GM20000 (cell line): ENCODE measurements around the gene ARHGAP25.

Source experiments
- DNase-seq: peaks from one replicate; pipeline ENCODE4 v3.0.0; 2012; ENCODE audit warnings: low spot score
- CTCF ChIP-seq: IDR thresholded peaks from 2 replicates; pipeline ENCODE4 v1.5.1; 2012; ENCODE audit warnings: mild to moderate bottlenecking, control low read depth; ENCODE audit errors: extremely low read depth, missing control alignments

Gene ARHGAP25

GRCh38 chr2:68847751-68848150 lies 113.1 kb downstream of the ARHGAP25 start:
- DNase-seq, result no peak
- TF ChIP-seq CTCF, result no peak

- no peak for TF ChIP-seq CTCF
- DNase-seq, result no peak
These were observed 115.0 kb downstream of the ARHGAP25 start for GRCh38 chr2:68849579-68850030.

GRCh38 chr2:68850524-68850923 lies 115.9 kb downstream of the ARHGAP25 start:
- DNase-seq, result no peak
- TF ChIP-seq CTCF, result no peak

- no peak for TF ChIP-seq CTCF
- no peak for DNase-seq
These were observed 118.4 kb downstream of the ARHGAP25 start for GRCh38 chr2:68853035-68853434.

GRCh38 chr2:68853915-68854314 lies 119.3 kb downstream of the ARHGAP25 start:
- TF ChIP-seq CTCF, result no peak
- DNase-seq, result no peak

- TF ChIP-seq CTCF, result no peak
- no peak for DNase-seq
These were observed 119.9 kb downstream of the ARHGAP25 start for GRCh38 chr2:68854476-68854875.

GRCh38 chr2:68855550-68855949 lies 120.9 kb downstream of the ARHGAP25 start:
- DNase-seq, result no peak
- no peak for TF ChIP-seq CTCF
